Type B pancreatic cell (in vitro differentiated cells): ENCODE measurements around the gene USP49. TPM values are rescaled to one million over a fixed set of nuclear protein-coding genes. Genes with fewer than 3 reads are reported as not detected.
"Not testable (repeated sequence)": the region's sequence is repeated elsewhere in the genome, so short reads cannot be mapped to it uniquely, and the experiment has no call there.

Source experiments
- DNase-seq: peaks from one replicate; pipeline ENCODE4 v3.0.0; 2021; ENCODE audit warnings: mixed read lengths; ENCODE audit not compliant: unreplicated experiment; ENCODE audit errors: extremely low spot score
- H3K27ac Mint-ChIP-seq: 2 replicates; pipeline ENCODE4 v1.8.0; 2021; ENCODE audit warnings: mild to moderate bottlenecking, mixed read lengths
- H3K27me3 Mint-ChIP-seq: 2 replicates; pipeline ENCODE4 v1.8.0; 2021; ENCODE audit warnings: mixed read lengths
- H3K36me3 Mint-ChIP-seq: 2 replicates; pipeline ENCODE4 v1.8.0; 2021; ENCODE audit warnings: mixed read lengths
- H3K4me1 Mint-ChIP-seq: one replicate; pipeline ENCODE4 v1.8.0; 2021; ENCODE audit warnings: mixed read lengths; ENCODE audit not compliant: unreplicated experiment
- H3K4me3 Mint-ChIP-seq: 2 replicates; pipeline ENCODE4 v1.8.0; 2021; ENCODE audit warnings: mild to moderate bottlenecking, mixed read lengths
- H3K9me3 Mint-ChIP-seq: 2 replicates; pipeline ENCODE4 v1.8.0; 2021; ENCODE audit warnings: mixed read lengths
- total RNA-seq: library from RNA; stranded (reverse); gene quantifications from 2 replicates; pipeline ENCODE4 v1.2.1, GENCODE V29; 2021; ENCODE audit warnings: low replicate concordance
- TF ChIP-seq, protein P1 (sequence below): fragments of 200-600 bp; sonication (generic); conservative IDR thresholded peaks from 2 replicates; pipeline ENCODE4 v1.5.0; 2021; ENCODE audit warnings: antibody characterized with exemption, mild to moderate bottlenecking

The USP49 gene
- total RNA-seq, 1 donor from 2014 or later, result 13.2 TPM

DNA sequence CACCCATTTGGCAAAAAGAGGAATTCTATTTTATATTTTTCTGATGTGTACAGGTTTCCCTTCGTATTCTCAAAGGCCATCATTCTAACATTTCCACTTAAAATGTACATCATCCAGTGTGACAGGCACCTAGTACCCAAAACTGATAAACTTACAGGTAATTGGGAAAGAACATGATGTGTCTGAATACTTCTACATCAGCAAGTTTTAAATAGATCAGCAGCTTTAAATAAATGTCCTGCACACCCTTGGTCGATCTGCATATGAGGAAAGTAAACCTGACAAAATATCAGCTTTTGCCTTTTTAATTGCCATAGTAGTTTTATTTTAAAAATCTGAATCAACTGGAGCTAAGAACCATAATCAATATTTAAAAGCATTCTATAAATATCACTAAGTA is 81.2 kb downstream of the USP49 start:
- no peaks in the 10 kb centered on the region for H3K9me3 Mint-ChIP-seq
- no peaks in the 10 kb centered on the region for H3K4me1 Mint-ChIP-seq

DNA sequence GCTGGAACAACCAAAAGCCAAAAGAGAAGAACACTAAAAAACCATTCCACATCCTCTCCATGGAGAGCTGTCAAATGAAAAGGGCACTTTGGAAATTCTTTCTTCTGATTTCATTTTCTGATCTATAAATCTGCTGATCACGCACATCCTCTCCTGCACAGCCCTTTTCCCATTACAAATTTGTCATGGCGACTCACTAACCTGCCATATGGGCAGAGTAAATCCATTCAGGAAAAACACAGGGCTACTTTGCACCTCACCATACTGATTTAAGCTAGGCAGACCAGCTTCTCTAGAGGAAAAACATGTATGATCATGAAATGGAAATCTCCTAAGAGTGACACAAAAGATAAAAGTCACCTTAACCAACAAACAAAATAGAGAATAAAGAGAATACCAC is 81.7 kb downstream of the USP49 start:
- Mint-ChIP-seq H3K27ac (no peak overlapping the region), H3K9me3 (no peaks in the 10 kb centered on the region), H3K27me3 (no peaks in the 10 kb centered on the region), H3K36me3 (no peaks in the 10 kb centered on the region), H3K4me1 (no peaks in the 10 kb centered on the region), H3K4me3 (no peak overlapping the region)
- DNase-seq, result no peak
- TF ChIP-seq, protein P1, sequence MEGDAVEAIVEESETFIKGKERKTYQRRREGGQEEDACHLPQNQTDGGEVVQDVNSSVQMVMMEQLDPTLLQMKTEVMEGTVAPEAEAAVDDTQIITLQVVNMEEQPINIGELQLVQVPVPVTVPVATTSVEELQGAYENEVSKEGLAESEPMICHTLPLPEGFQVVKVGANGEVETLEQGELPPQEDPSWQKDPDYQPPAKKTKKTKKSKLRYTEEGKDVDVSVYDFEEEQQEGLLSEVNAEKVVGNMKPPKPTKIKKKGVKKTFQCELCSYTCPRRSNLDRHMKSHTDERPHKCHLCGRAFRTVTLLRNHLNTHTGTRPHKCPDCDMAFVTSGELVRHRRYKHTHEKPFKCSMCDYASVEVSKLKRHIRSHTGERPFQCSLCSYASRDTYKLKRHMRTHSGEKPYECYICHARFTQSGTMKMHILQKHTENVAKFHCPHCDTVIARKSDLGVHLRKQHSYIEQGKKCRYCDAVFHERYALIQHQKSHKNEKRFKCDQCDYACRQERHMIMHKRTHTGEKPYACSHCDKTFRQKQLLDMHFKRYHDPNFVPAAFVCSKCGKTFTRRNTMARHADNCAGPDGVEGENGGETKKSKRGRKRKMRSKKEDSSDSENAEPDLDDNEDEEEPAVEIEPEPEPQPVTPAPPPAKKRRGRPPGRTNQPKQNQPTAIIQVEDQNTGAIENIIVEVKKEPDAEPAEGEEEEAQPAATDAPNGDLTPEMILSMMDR, result no peak

More for the DNA sequence above, 81.2 kb downstream of the USP49 start:
- no peaks in the 10 kb centered on the region for H3K36me3 Mint-ChIP-seq
- TF ChIP-seq, protein P1, result no peak
- no peaks in the 10 kb centered on the region for H3K27me3 Mint-ChIP-seq
- no peak overlapping the region for H3K4me3 Mint-ChIP-seq
- no peak overlapping the region for H3K27ac Mint-ChIP-seq
- DNase-seq, result no peak

DNA sequence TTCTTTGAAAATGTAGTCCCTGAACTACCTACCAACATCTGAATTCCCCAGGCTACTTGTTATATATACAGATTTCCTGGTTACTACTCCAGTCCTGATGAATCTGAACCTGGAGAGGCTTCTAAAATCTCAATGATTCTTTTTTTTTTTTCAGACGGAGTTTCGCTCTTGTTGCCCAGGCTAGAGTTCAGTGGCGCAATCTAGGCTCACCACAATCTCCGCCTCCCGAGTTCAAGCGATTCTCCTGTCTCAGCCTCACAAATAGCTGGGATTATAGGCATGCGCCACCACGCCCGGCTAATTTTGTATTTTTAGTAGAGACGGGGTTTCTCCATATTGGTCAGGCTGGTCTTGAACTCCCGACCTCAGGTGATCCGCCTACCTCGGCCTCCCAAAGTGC is 83.2 kb downstream of the USP49 start:
- not testable (repeated sequence) for H3K9me3 Mint-ChIP-seq, H3K36me3 Mint-ChIP-seq, H3K27ac Mint-ChIP-seq, H3K4me1 Mint-ChIP-seq, H3K4me3 Mint-ChIP-seq, DNase-seq, H3K27me3 Mint-ChIP-seq

DNA sequence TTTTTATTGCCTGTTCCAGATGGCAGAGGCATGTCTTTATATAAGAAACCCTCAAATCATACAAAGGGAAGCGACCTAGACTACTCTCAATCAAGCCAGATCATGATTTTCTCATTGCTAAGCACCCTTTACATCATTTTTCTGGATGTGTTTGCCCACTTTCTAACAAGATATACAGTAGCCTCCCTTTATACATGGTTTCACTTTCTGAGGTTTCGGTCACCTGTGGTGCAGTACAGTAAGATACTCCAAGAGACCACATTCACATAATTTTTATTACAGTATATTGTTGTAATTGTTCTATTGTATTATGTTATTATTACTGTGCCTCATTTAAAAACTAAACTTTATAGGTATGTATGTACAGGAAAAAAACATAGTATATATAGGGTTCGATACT is 84.1 kb downstream of the USP49 start:
- H3K4me3 Mint-ChIP-seq, result no peak overlapping the region
- no peaks in the 10 kb centered on the region for H3K9me3 Mint-ChIP-seq
- no peaks in the 10 kb centered on the region for H3K36me3 Mint-ChIP-seq
- H3K27me3 Mint-ChIP-seq, result no peaks in the 10 kb centered on the region
- no peak overlapping the region for H3K27ac Mint-ChIP-seq
- no peak for DNase-seq
- H3K4me1 Mint-ChIP-seq, result no peaks in the 10 kb centered on the region
- TF ChIP-seq, protein P1, result no peak

DNA sequence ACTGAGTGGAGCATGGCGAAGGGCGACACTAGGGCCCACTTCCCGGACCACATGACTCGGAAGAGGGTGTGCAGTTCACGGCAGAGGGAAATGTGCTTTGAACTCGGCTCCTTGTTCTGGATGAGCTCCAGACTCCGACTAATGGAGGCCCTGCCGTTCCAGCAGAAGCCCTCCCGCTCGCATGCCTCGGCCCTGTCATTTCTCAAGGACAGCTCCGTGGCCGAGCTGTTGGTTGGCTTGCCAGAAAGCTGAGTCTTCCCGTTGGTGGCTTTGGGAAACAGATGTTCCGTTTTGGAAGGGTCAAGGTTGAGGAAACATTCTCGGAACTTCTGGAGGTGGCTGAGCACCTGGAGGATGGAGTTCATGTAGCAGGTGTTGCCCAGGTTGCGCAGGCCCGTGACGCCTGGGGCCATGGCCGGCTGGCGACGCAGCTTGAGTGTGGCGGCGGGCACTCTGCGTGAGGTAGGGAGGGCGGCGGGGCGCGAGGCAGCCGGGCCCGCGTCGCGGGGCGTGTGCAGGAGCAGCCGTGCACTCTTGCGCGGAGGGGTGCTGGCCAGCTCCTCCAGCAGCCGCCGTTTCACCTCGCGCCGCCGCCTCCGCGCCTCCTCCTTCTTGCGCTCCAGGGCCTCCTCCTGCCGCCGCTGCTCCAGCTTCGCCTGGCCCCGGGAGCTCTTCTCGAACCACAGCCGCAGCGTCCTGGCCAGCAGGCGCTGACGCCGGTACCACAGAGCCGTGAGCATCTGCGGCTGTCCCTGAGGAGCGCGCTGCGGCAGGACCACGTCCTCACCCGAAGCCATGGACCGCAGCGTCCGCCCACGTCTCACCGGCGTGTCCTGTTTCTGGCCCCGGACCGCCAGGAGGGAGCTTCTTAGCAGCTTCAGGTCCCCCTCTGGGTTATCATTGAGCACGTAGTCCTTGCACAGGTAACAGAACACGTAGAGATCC is 89.1 kb downstream of the USP49 start:
- DNase-seq, result no peak

DNA sequence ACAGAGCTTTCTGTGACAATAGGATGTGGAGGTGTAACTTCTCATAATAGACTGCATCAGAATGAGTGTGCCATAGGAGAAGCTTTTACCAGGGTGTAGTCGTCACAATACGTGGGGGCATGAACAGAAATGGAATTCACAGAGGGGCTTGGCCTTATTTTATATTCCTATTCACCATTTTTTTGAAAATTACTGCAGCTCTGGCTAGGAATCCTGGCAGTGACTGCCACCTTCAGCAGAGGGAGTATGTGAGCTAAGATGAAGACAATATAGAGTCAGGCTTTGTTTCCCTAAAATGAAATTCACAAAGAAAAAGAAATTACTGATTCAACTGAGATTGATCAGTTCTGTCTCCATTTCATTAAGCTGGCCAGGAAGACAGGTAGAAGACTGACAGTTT is 93.8 kb downstream of the USP49 start:
- Mint-ChIP-seq H3K9me3 (no peaks in the 10 kb centered on the region), H3K4me1 (no peaks in the 10 kb centered on the region), H3K27me3 (no peaks in the 10 kb centered on the region), H3K4me3 (no peak overlapping the region), H3K27ac (no peak overlapping the region), H3K36me3 (peaks cover 6% of the 10 kb centered on the region)
- TF ChIP-seq, protein P1, result peak; percentile 63
- no peak for DNase-seq

More for the DNA sequence above, 89.1 kb downstream of the USP49 start:
- Mint-ChIP-seq H3K9me3 (no peaks in the 10 kb centered on the region), H3K36me3 (no peaks in the 10 kb centered on the region), H3K27ac (no peak overlapping the region), H3K4me1 (no peaks in the 10 kb centered on the region), H3K4me3 (no peak overlapping the region), H3K27me3 (no peaks in the 10 kb centered on the region)
- TF ChIP-seq, protein P1, result no peak
